K562 (cell line): ENCODE results near the gene ADAT3. TPM values are rescaled to one million over a fixed set of nuclear protein-coding genes. Genes with fewer than 3 reads are reported as not detected.
A peak's percentile ranks its signal among the peaks of the same experiment; 100 is the strongest.

Source experiments
- EGR1 ChIP-seq: fragments of 450-650 bp; conservative IDR thresholded peaks from 2 replicates; pipeline ENCODE4 v1.6.1; 2017; ENCODE audit warnings: mild to moderate bottlenecking
- KDM5B ChIP-seq: fragments of 200-600 bp; sonication (generic); IDR thresholded peaks from 2 replicates; pipeline ENCODE4 v1.6.1; 2012; ENCODE audit warnings: low read depth, mild to moderate bottlenecking, moderate library complexity, low read length, control low read depth, inconsistent platforms; ENCODE audit not compliant: insufficient replicate concordance
- YY1 ChIP-seq, 3 experiments: IDR thresholded peaks; 2 replicates each; pipeline ENCODE4 v1.6.1; 2011; ENCODE audit warnings: low read length in 2 of 3, mild to moderate bottlenecking in 2 of 3, moderate library complexity in 2 of 3, borderline replicate concordance in 1 of 3, control low read depth in 1 of 3, low read depth in 1 of 3; ENCODE audit not compliant: insufficient read depth in 3 of 3, insufficient replicate concordance in 2 of 3, control insufficient read depth in 1 of 3, insufficient read length in 1 of 3; ENCODE audit errors: extremely low read depth in 1 of 3
- ZNF133 ChIP-seq: fragments of 250-450 bp; sonication (Bioruptor Pico); IDR thresholded peaks from 2 replicates; pipeline ENCODE4 v1.4.0; 2020; ENCODE audit warnings: mild to moderate bottlenecking
- ZNF76 ChIP-seq: fragments of 250-450 bp; sonication (Bioruptor Pico); IDR thresholded peaks from 2 replicates; pipeline ENCODE4 v1.4.0; 2020; ENCODE audit warnings: mild to moderate bottlenecking, moderate library complexity, borderline replicate concordance
- ZNF830 ChIP-seq: fragments of 250-450 bp; sonication (Bioruptor Pico); IDR thresholded peaks from 2 replicates; pipeline ENCODE4 v1.5.0; 2021; ENCODE audit warnings: mild to moderate bottlenecking
- polyA plus RNA-seq, 8 experiments: library from polyadenylated mRNA; depleted of rRNA in 4 of 8; stranded (reverse) in 5 of 8; unstranded in 3 of 8; fragments of >200 nt; fragmentation: Nextera tagmentation in 2 of 8; fragmentation: Illumina TruSeq in 1 of 8; extraction: Ambion mirVana in 2 of 8; extraction: Trizol in 1 of 8; gene quantifications; 2 replicates each; pipeline versions ENCODE4 v1.2.1 to v1.2.3, GENCODE V29; 2011 to 2014; ENCODE audit warnings: inconsistent platforms in 1 of 8, missing spikeins in 1 of 8
- total RNA-seq, 7 experiments: library from RNA; depleted of rRNA in 6 of 7; stranded (reverse); fragments of >200 nt in 6 of 7; fragmentation: Illumina TruSeq in 2 of 7; extraction: Trizol in 2 of 7; gene quantifications; 2 replicates each; pipeline versions ENCODE4 v1.2.1 to v1.2.3, GENCODE V29; 2011 to 2021; ENCODE audit warnings: low replicate concordance in 1 of 7
- TF ChIP-seq, protein P1 (sequence below): fragments of 250-450 bp; sonication (Bioruptor Pico); IDR thresholded peaks from 2 replicates; pipeline ENCODE4 v1.4.0; 2020; ENCODE audit warnings: mild to moderate bottlenecking, moderate library complexity
- TF ChIP-seq, protein P2 (sequence below): fragments of 250-450 bp; sonication (Bioruptor Pico); IDR thresholded peaks from 2 replicates; pipeline ENCODE4 v1.4.0; 2020; ENCODE audit warnings: mild to moderate bottlenecking, moderate library complexity, borderline replicate concordance

ADAT3 gene
- total and polyA plus RNA-seq, 9 of the 15 experiments (the other 6 are each of a cell fraction or from before 2014, with no cell fraction given): 0.67 to 15.6 (median 7.8) TPM; not detected in 4

DNA sequence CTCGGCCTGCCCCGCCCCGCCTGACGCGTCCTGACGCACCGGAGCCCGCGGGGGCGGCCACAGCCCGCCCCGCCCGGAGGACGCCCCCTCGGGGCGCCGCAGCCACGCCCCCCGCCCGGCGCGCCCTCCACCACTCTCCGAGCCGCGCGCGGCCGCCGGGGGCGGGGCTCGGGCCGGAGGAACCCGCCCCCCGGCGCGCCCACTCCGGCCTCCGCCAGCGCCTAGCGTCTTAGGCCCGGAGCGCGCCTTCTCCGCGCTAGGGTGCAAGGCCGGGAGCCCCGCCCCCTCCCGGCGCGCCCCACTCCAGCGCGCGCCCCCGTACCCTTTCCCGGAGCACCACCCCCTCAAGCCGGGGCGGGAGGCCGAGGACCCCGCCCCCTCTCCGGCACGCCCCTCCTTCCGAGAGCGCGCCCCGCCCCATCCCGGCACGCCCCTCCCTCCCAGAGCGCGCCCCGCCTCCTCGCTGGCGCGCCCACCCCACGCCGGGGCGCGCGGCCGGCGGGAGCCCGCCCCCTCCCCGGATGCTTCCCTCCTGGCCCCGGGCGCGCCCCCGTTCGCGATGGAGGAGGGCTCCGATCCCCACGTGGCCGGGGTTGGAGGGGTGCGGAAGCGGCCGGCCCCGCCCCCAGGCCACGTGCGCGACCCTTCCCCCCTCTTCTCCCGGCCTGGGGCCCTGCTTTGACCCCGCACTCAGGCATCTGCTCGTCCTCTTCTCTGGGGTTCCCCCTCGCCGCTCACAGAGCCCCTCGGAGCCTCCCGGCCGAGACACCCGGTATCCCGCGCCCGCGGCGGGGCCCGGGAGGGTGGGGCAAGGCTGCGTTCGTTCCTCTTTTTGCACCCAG, 41.3 kb upstream of the ADAT3 start (continued):
- TF ChIP-seq, protein P1, sequence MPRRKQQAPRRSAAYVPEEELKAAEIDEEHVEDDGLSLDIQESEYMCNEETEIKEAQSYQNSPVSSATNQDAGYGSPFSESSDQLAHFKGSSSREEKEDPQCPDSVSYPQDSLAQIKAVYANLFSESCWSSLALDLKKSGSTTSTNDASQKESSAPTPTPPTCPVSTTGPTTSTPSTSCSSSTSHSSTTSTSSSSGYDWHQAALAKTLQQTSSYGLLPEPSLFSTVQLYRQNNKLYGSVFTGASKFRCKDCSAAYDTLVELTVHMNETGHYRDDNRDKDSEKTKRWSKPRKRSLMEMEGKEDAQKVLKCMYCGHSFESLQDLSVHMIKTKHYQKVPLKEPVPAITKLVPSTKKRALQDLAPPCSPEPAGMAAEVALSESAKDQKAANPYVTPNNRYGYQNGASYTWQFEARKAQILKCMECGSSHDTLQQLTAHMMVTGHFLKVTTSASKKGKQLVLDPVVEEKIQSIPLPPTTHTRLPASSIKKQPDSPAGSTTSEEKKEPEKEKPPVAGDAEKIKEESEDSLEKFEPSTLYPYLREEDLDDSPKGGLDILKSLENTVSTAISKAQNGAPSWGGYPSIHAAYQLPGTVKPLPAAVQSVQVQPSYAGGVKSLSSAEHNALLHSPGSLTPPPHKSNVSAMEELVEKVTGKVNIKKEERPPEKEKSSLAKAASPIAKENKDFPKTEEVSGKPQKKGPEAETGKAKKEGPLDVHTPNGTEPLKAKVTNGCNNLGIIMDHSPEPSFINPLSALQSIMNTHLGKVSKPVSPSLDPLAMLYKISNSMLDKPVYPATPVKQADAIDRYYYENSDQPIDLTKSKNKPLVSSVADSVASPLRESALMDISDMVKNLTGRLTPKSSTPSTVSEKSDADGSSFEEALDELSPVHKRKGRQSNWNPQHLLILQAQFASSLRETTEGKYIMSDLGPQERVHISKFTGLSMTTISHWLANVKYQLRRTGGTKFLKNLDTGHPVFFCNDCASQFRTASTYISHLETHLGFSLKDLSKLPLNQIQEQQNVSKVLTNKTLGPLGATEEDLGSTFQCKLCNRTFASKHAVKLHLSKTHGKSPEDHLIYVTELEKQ (CRISPR knock-in tag): no peak
- TF ChIP-seq ZNF76 (0 out of 2 replicates have a peak, but pooled peaks have one; percentile 36), EGR1 (peak; percentile 80), ZNF830 (CRISPR knock-in tag) (no peak), KDM5B (no peak), YY1 (IDR thresholded peaks at IDR 0.05; ENCODE audit: borderline replicate concordance in 1 of 3, control insufficient read depth in 1 of 3, extremely low read depth in 1 of 3, insufficient read depth in 3 of 3, insufficient read length in 1 of 3, insufficient replicate concordance in 2 of 3, low read depth in 1 of 3, low read length in 2 of 3) (peak in 2 of 3 experiments; percentile 61 to 62), ZNF133 (CRISPR knock-in tag) (no peak)
- TF ChIP-seq, protein P2, sequence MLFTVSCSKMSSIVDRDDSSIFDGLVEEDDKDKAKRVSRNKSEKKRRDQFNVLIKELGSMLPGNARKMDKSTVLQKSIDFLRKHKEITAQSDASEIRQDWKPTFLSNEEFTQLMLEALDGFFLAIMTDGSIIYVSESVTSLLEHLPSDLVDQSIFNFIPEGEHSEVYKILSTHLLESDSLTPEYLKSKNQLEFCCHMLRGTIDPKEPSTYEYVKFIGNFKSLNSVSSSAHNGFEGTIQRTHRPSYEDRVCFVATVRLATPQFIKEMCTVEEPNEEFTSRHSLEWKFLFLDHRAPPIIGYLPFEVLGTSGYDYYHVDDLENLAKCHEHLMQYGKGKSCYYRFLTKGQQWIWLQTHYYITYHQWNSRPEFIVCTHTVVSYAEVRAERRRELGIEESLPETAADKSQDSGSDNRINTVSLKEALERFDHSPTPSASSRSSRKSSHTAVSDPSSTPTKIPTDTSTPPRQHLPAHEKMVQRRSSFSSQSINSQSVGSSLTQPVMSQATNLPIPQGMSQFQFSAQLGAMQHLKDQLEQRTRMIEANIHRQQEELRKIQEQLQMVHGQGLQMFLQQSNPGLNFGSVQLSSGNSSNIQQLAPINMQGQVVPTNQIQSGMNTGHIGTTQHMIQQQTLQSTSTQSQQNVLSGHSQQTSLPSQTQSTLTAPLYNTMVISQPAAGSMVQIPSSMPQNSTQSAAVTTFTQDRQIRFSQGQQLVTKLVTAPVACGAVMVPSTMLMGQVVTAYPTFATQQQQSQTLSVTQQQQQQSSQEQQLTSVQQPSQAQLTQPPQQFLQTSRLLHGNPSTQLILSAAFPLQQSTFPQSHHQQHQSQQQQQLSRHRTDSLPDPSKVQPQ (CRISPR knock-in tag): 0 out of 2 replicates have a peak, but pooled peaks have one; percentile 14
